Gastrocnemius medialis (tissue), 4 donors: Measurements from ENCODE around the gene CCPG1.
"Not testable (repeated sequence)": the region's sequence is repeated elsewhere in the genome, so short reads cannot be mapped to it uniquely, and the experiment has no call there.

ENCODE experiments used
- POLR2A ChIP-seq, 2 donors: fragments of 450-650 bp; IDR thresholded peaks; one replicate each; pipeline ENCODE4 v1.6.1; 2017; ENCODE audit warnings: antibody characterized with exemption in 2 of 2, mild to moderate bottlenecking in 2 of 2, moderate library complexity in 2 of 2
- TF ChIP-seq, protein P1 (sequence below), 5 experiments: fragments of 450-650 bp in 3 of 5; fragments of 200-600 bp in 2 of 5; sonication (generic) in 2 of 5; IDR thresholded peaks in 4 of 5; conservative IDR thresholded peaks in 1 of 5; 1 replicate in 4 of 5; 2 replicates in 1 of 5; pipeline ENCODE4 v1.5.1; 2016 to 2019; ENCODE audit warnings: antibody characterized with exemption in 5 of 5, mild to moderate bottlenecking in 3 of 5, moderate library complexity in 3 of 5

DNA sequence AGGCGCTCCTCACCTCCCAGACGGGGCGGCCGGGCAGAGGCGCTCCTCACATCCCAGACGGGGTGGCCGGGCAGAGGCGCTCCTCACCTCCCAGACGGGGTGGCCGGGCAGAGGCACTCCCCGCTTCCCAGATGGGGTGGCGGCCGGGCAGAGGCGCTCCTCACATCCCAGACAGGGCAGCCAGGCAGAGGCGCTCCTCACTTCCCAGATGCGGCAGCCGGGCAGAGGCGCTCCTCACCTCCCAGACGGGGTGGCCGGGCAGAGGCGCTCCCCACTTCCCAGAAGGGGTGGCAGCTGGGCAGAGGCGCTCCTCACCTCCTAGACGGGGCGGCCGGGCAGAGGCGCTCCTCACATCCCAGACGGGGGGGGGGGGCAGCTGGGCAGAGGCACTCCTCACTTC is 37.8 kb upstream of the CCPG1 start:
- TF ChIP-seq, protein P1, sequence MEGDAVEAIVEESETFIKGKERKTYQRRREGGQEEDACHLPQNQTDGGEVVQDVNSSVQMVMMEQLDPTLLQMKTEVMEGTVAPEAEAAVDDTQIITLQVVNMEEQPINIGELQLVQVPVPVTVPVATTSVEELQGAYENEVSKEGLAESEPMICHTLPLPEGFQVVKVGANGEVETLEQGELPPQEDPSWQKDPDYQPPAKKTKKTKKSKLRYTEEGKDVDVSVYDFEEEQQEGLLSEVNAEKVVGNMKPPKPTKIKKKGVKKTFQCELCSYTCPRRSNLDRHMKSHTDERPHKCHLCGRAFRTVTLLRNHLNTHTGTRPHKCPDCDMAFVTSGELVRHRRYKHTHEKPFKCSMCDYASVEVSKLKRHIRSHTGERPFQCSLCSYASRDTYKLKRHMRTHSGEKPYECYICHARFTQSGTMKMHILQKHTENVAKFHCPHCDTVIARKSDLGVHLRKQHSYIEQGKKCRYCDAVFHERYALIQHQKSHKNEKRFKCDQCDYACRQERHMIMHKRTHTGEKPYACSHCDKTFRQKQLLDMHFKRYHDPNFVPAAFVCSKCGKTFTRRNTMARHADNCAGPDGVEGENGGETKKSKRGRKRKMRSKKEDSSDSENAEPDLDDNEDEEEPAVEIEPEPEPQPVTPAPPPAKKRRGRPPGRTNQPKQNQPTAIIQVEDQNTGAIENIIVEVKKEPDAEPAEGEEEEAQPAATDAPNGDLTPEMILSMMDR (IDR thresholded peaks at IDR 0.05 in 4 of 5, conservative IDR thresholded peaks at IDR 0.05 in 1 of 5) = not testable (repeated sequence)
- TF ChIP-seq POLR2A (IDR thresholded peaks at IDR 0.05) = not testable (repeated sequence)
